NCI-H226 (cell line): ENCODE results near the gene SSTR3.

Source experiments
- DNase-seq: peaks from one replicate; pipeline ENCODE4 v3.0.0-alpha.2; 2015

SSTR3 gene

GRCh38 chr22:37228106-37229011, 16.1 kb upstream of the SSTR3 start:
- DNase-seq, result no peak

DNA sequence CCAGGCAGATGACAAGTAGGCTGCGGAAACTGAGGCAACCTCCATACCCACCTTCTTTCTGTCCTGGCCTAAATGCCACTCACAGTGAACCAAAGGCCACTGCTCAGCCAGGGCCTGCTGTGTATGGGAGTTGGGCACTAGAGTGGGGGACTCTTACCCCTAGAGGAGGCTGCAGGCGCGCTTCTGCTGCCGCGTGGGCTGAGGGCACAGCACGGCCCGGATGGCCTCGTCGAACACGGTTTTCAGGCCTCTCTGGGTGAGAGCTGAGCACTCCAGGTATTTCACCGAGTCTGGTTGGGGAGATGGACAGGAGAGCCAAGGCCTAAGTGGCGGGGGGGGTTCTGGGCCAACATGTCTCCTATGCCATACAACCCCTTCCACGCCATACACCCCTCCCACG, 14.2 kb upstream of the SSTR3 start:
- no peak for DNase-seq

DNA sequence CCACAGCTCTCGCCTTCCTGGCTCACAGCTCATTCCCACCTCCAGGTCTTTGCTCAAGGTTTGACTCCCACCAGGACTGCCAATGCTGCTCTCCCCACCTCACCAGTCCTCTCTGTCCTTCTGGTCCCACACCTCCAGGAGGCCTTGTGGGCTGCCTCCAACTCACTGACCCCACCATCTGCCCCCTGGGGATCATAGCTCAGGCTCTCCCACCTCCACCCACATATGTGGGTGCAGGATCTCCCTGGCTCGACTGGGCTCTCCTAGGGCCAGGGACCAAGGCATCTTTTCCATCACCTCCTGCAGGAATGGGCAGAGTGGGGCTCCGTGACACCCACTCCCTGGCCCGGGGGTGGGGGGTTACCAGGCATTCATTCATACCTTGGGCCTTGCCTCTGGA, 13.8 kb upstream of the SSTR3 start:
- DNase-seq, result no peak

GRCh38 chr22:37225481-37225880, 13.2 kb upstream of the SSTR3 start:
- no peak for DNase-seq

DNA sequence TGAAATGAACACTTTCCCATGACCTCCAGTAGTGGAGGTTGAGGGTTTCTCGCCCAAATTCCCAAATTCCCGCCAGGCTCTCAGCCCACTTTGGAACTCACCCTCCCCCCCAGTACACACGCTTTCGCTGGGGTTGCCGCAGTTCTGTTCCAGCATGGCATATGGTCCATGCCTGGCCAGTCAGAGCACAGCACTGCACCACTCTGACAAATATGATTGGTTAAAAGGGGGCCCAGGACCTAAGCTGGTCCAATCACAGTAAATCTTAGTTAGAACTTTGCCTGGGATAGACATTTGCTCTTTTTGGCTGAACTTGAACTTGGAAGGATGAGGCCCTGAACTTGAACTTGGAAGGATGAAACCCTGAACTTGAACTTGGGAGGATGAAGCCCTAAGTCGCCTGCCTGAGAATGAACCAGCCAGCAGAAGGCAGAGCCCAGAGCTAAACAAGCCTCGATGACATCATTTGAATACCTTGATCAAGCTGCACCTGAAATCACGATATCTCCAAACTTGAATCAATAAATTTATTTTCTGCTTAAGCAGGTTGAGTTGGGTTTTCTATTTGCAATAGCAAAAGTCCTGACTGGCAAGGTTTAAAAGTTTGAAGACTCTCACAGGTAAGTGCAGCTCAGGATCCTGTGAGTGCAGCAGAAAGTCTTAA, 12.6 kb upstream of the SSTR3 start:
- no peak for DNase-seq

DNA sequence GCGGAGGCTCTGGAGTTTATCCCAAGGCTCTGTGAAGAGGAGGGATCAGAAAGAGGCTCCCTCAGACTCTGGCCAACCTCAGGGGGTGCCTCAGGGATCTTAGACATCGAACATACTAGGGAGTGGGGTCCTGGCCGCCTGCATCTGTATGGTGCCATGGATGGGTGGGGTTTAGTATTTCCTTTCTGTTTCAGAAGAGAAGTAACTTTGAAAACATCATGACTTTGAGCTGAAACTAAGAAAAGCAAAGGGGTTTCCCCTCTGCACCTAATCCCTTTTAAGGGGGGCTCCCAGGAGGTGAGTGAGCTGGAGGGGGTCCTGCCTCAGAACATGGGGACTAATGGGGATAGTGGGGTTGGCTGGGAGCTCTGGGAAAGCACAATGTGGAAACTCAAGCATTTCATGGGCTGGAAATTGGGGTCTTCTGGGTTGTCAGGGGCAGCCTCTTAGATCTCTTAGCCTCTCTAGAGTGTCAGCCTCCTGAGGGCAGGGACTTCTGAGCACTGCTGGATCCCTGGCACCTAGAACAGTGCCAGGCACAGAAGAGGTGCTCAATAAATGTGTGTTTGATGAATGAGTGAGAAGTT, 11.8 kb upstream of the SSTR3 start:
- DNase-seq, result no peak

DNA sequence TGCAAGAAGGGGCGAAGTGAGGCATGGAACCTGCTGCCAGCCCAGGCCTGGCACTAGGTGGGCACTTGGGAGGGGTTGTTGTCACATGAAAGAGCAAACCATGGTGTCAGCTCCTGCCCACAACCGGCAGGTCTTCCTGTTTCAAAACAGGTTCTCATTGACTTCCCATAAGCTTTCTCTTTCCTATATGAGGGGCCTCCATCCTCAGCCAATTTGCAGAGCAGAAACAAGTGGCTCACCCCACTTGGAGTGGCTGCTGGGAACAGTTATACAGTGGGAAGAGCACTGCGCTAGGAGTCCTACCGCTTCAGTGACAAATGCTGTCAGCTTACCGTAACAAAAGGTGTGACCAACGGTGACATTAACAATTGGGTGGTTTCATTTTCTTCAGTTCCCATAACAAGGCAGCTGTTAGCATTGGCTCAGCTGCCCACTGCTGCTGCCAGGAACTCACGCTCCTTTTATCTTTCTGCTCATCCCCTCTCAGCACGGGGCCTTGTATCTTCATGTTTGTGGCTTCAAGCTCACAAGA, 10.2 kb upstream of the SSTR3 start:
- DNase-seq, result no peak

DNA sequence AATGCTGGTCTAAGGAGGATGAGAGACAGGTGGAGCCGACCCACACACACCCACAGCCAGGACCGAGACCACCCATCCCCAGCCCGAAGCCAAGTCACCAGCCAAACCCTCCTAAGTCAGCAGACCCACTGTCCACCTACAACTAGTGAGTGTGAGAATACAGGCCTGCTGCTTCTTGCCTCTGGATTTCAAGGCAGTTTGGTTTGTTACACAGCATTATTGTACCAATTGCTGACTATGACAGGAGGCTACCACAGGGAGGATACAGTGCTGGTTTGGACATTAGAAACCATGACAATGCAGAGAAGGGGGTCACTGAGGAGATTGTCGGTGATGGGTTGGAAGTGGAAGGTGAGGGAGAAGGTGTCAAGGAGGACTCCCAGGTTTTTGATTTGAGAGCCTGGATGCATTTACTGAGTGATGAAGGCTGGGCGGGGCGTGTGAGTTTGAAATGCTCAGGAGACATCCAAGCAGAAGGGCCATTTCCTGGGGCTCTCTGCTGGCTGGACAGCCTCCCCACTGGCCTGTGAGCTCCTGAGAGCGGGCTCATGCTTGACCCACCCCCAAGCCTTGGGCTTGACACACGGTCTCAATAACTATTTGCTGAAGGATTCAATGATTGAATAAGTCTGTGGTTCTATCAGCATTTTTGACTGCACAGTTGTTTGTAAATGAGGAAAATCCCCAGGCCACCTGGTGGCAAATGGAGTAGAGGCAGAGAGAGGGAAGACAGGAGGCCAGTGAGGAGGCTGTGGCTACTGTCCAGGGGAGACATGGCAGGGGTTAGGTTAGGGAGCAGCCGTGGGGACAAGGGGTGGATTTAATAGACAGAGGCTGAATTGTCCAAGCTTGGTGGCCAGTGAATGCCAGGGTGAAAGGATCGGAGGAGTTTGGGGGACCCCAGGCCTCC, 9.4 kb upstream of the SSTR3 start:
- no peak for DNase-seq

DNA sequence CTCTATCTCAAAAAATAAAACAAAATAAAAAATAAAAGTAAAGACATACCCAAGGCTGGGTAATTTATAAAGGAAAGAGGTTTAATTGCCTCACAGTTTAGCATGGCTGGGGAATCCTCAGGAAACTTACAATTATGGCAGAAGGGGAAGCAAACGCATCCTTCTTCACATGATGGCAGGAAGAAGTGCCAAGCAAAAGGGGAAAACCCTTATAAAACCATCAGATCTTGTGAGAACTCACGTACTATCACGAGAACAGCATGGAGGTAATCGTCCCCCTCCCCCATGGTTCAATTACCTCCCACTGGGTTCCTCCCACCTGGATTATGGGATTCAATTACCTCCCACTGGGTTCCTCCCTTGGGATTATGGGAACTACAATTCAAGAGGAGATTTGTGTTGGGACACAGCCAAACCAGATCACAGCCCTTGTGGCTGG, 8.3 kb upstream of the SSTR3 start:
- DNase-seq, result no peak

GRCh38 chr22:37219533-37219932, 7.3 kb upstream of the SSTR3 start:
- DNase-seq, result no peak

DNA sequence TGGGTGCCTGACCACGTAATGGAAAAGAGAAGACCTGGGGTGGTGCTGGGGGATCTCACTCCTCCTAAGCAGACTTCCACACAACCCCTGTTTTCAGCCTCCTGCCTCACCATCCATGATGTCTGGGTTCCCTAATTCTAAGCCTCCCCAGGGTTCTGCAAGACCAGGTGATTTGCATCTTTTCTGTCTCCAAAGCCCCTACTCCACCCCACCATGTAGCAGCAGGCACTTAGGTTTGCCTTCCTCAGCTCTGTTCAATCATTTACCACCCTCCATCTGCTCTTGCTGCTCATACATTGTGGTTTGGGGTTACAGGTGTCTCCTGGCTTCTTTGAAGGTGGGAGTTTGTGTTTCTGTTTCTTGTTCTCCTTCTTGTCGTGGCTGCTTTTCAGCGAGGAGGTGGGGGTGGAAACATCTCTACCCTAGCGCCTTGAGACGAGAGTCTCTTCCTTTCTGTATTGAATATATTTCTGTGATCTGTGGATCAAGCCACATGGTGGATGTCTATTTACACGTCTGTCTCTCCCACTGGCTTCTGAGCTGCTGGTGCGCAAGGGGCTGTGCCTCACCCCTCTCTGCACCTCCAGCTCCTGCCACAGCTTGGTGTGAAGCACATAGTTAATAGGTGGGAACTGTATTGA, 6.6 kb upstream of the SSTR3 start:
- no peak for DNase-seq

- DNase-seq, result no peak
These were observed 6.1 kb upstream of the SSTR3 start for GRCh38 chr22:37218399-37218770.

DNA sequence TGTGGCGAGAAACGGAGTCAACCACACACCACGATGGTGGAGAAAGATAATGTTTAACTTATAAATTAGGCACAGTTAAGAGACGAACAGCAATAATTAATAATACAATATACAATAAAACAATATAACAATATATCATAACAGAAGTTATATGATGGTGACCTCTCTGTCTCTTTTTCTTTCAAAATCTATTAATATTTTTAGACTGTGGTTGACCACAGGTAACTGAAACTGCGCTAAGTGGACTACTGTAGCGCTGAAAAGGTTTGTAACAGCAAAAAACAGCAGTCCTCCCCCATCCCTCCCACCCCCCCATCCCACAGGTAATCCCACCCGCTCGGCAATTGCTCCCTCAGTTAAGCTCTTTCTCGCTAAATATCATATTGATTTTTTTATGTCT, 3.6 kb upstream of the SSTR3 start:
- no peak for DNase-seq

GRCh38 chr22:37214731-37215030, 2.4 kb upstream of the SSTR3 start:
- no peak for DNase-seq

- no peak for DNase-seq
These were observed 1.9 kb upstream of the SSTR3 start for GRCh38 chr22:37213941-37214730.

- DNase-seq, result no peak
These were observed 1.1 kb upstream of the SSTR3 start for GRCh38 chr22:37213218-37213855.

- DNase-seq, result no peak
These were observed 457 bp downstream of the SSTR3 start for GRCh38 chr22:37211866-37212173.

DNA sequence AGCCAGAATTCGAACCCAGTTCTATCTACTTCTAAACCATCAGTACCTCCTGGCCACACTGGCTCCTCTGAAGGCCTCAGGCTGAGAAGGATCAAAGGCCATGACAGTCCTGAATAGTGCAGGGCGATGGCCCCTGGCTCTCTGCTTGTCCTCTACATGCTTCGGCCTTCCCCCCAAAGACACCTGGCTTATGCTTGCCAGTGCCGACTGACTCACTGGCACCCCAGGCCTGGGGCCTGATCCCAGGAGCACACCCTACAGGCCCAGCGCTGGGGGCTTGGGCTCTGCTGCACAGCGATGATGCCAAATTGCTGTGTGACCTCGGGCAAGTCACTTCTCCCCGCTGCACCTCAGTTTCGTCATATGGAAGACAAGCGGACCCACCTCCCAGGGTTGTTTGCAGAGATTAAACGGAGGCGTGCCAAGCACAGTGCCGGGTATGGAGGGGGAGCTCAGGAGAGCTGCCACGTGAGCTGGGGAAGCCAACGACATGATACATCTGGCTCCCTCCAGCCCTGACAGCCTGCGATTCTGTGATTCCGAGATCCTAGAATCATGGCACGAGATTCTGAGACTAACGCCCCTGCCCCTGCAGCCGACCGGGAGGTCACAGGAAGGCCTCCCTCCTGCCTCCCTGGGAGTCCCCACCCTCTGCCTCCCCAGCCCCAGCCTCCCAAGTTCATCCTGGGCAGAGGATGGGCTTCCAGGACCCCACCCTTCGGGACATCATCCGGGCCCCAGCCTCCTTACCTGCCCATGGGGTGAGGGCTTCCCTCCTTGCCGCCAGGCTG, 1.0 kb downstream of the SSTR3 start:
- no peak for DNase-seq

DNA sequence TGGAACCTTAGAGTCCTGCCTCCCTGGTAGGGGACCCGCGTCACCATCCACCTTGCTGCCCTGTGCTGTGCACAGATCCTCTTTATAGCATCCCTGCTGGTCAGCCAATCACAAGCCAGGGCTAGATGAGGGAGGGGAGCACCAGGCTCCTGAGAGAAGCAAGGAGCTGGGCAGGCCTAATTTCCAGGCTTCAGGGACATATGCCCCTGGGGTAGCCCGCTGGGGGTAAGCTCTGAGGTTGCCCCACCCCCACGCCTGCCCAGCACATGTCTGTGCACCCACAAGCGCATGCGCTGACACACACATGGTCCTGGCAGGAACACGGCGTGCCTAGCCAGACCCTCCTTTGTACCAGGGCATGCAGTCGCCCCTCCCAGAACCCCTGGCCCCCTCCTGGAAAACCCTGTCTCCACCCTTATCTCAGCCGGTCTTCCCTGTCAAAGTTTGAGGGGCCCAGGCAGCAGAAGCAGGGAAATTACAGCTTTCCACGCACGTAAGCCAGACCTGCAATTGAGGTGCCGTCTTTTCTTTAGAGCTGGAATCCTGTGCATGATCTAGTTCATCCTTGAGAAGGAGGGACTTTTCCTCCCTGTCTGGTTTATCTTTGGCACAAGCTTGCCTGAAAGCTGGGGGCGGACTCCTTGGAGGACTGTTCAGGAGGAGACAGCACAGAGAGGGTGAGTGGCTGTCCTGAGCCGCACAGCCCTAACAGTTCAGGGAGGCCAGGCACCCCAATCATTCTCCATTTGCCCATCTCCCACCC, 2.1 kb downstream of the SSTR3 start:
- DNase-seq, result no peak
